Measurements from ENCODE around the gene SETD2.

DNA sequence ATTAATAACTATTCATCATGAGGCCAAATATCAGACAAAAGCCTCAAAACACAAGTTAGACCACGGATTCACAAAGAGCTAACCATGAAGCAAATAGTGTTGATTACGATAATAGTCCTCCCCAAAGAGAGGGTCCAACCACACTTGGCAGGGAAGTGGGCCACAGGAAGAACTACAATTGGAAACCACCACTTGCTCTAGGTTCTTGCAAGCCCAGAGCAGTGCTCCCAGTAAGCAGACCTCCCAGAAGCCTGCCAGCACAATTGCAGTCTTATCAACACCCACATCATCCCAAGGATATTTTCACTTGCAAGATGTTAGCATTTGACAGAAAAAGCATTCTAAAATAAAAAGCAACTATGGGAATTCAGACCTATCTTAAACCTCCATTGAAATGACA is 11.3 kb downstream of the SETD2 start:
- no peak for TF ChIP-seq POLR2A (IDR thresholded peaks at IDR 0.05; ENCODE audit: low read length)
- TF ChIP-seq GATA1 (IDR thresholded peaks at IDR 0.05; ENCODE audit: low read depth, low read length), result no peak
